Heart left ventricle (tissue), 13 donors: ENCODE data around the gene TFEC.

ENCODE experiments used
- POLR2A ChIP-seq, 2 donors: fragments of 450-650 bp; IDR thresholded peaks; one replicate each; pipeline ENCODE4 v1.6.1; 2017; ENCODE audit warnings: antibody characterized with exemption in 2 of 2, mild to moderate bottlenecking in 2 of 2, moderate library complexity in 2 of 2
- TF ChIP-seq, protein P1 (sequence below), 12 donors: fragments of 200-600 bp; sonication (generic) in 4 of 12; IDR thresholded peaks; one replicate each; pipeline versions ENCODE4 v1.5.0 to v1.8.0; 2018 to 2022; ENCODE audit warnings: antibody characterized with exemption in 12 of 12, mild to moderate bottlenecking in 5 of 12
- donor health status: ischemic (EF 13 %, LVEDD 7.1; RV severe dilation, severe dysfunction).
- donor health status: DM: no; HTN: yes; CAD: no.
- donor health status: DM: no; HTN: no; CAD: no.
- donor health status: ischemic (EF 25% LVEDD 6.9; RV normal size, moderate dysfunction).
- donor health status: ischemic (EF 25% LVEDD 5.7; RV mildly dilated, moderate dysfunction).
- donor health status: ischemic (EF 35%, LVEDD 5.7; RV mildly dilated, moderate dysfunction).
- donor health status: nonischemic (EF 11% LVEDD 7.7; RV severe dilation, severe dysfunction).
- donor health status: DM: yes; HTN: yes; CAD: no.
- donor health status: PGD.
- donor health status: ischemic (EF 29% LVEDD 5.4; RV normal size, mild dysfunction).
- donor health status: nonischemic (EF 23%, LVEDD 6.1; RV moderate dilation, normal function).

- TF ChIP-seq, protein P1, sequence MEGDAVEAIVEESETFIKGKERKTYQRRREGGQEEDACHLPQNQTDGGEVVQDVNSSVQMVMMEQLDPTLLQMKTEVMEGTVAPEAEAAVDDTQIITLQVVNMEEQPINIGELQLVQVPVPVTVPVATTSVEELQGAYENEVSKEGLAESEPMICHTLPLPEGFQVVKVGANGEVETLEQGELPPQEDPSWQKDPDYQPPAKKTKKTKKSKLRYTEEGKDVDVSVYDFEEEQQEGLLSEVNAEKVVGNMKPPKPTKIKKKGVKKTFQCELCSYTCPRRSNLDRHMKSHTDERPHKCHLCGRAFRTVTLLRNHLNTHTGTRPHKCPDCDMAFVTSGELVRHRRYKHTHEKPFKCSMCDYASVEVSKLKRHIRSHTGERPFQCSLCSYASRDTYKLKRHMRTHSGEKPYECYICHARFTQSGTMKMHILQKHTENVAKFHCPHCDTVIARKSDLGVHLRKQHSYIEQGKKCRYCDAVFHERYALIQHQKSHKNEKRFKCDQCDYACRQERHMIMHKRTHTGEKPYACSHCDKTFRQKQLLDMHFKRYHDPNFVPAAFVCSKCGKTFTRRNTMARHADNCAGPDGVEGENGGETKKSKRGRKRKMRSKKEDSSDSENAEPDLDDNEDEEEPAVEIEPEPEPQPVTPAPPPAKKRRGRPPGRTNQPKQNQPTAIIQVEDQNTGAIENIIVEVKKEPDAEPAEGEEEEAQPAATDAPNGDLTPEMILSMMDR (IDR thresholded peaks at IDR 0.05), result no peak
- TF ChIP-seq POLR2A (IDR thresholded peaks at IDR 0.05), result no peak
These were observed 33.3 kb downstream of the TFEC start for GRCh38 chr7:115997221-115997620.
